8988T (cell line): Measurements from ENCODE around the gene ZMYND19.
A peak's percentile ranks its signal among the peaks of the same experiment; 100 is the strongest.
"Not testable (repeated sequence)": the region's sequence is repeated elsewhere in the genome, so short reads cannot be mapped to it uniquely, and the experiment has no call there.

Experiments
- DNase-seq: peaks from one replicate; pipeline ENCODE4 v3.0.0; 2011

ZMYND19 gene

GRCh38 chr9:137586854-137587253, 3.5 kb downstream of the ZMYND19 start:
- DNase-seq, result no peak

- DNase-seq, result no peak
These were observed 6.4 kb downstream of the ZMYND19 start for GRCh38 chr9:137583957-137584356.

- no peak for DNase-seq
These were observed 7.0 kb downstream of the ZMYND19 start for GRCh38 chr9:137583347-137583746.

GRCh38 chr9:137582286-137582860, 7.9 kb downstream of the ZMYND19 start:
- peak; percentile 70 for DNase-seq

- no peak for DNase-seq
These were observed 8.7 kb downstream of the ZMYND19 start for GRCh38 chr9:137581361-137582285.

GRCh38 chr9:137580954-137581322, 9.4 kb downstream of the ZMYND19 start:
- DNase-seq, result no peak

GRCh38 chr9:137580209-137580953, 9.9 kb downstream of the ZMYND19 start:
- DNase-seq, result no peak

GRCh38 chr9:137579259-137579604, 11.1 kb downstream of the ZMYND19 start:
- DNase-seq, result no peak

GRCh38 chr9:137578518-137579258, 11.6 kb downstream of the ZMYND19 start, which contains the start of gene DPH7:
Gene DPH7 (minus strand): TSS chr9:137578925. CDS start chr9:137578777, 148 bp downstream.
- DNase-seq, result peak; percentile 96

GRCh38 chr9:137575716-137576411, 14.4 kb downstream of the ZMYND19 start:
- DNase-seq, result peak; percentile 60

GRCh38 chr9:137575364-137575715, 15.0 kb downstream of the ZMYND19 start:
- DNase-seq, result no peak

- no peak for DNase-seq
These were observed 16.1 kb downstream of the ZMYND19 start for GRCh38 chr9:137574192-137574591.

- DNase-seq, result no peak
These were observed 19.7 kb downstream of the ZMYND19 start for GRCh38 chr9:137570566-137570965.

- DNase-seq, result no peak
These were observed 20.6 kb downstream of the ZMYND19 start for GRCh38 chr9:137569609-137570203.

- not testable (repeated sequence) for DNase-seq
These were observed 21.9 kb downstream of the ZMYND19 start for GRCh38 chr9:137568445-137568844.

GRCh38 chr9:137564817-137565411, 25.4 kb downstream of the ZMYND19 start:
- no peak for DNase-seq

GRCh38 chr9:137564134-137564533, 26.2 kb downstream of the ZMYND19 start:
- DNase-seq, result no peak

GRCh38 chr9:137558127-137558526, 32.2 kb downstream of the ZMYND19 start:
- no peak for DNase-seq

- no peak for DNase-seq
These were observed 34.1 kb downstream of the ZMYND19 start for GRCh38 chr9:137556069-137556838.

- no peak for DNase-seq
These were observed 35.1 kb downstream of the ZMYND19 start for GRCh38 chr9:137555179-137555578.

GRCh38 chr9:137554349-137554748, 36.0 kb downstream of the ZMYND19 start:
- DNase-seq, result no peak
